Adipocyte (in vitro differentiated cells): ENCODE data around the gene UQCC5.

Experiments
- DNase-seq: peaks from one replicate; pipeline ENCODE4 v3.0.0-alpha.2; 2015; ENCODE audit warnings: low read depth
- H3K27me3 ChIP-seq: replicated peaks from 2 replicates; pipeline ENCODE4 v1.7.0; 2013; ENCODE audit warnings: mild to moderate bottlenecking, low read length, moderate library complexity; ENCODE audit not compliant: control insufficient read depth, insufficient read depth
- H3K36me3 ChIP-seq: 2 replicates; pipeline ENCODE4 v1.7.0; 2013; ENCODE audit warnings: low read length, mild to moderate bottlenecking, moderate library complexity; ENCODE audit not compliant: control insufficient read depth, insufficient read depth, severe bottlenecking
- H3K4me1 ChIP-seq: 2 replicates; pipeline ENCODE4 v1.7.0; 2013; ENCODE audit warnings: mild to moderate bottlenecking, low read length, moderate library complexity; ENCODE audit not compliant: control insufficient read depth, insufficient read depth
- H3K4me3 ChIP-seq: 2 replicates; pipeline ENCODE4 v1.7.0; 2013; ENCODE audit warnings: mild to moderate bottlenecking, low read length, moderate library complexity
- H3K9ac ChIP-seq: 2 replicates; pipeline ENCODE4 v1.7.0; 2013; ENCODE audit warnings: mild to moderate bottlenecking, low read length, moderate library complexity
- H3K9me3 ChIP-seq: 2 replicates; pipeline ENCODE4 v1.7.0; 2013; ENCODE audit warnings: mild to moderate bottlenecking, low read length, moderate library complexity; ENCODE audit not compliant: control insufficient read depth

UQCC5 gene

DNA sequence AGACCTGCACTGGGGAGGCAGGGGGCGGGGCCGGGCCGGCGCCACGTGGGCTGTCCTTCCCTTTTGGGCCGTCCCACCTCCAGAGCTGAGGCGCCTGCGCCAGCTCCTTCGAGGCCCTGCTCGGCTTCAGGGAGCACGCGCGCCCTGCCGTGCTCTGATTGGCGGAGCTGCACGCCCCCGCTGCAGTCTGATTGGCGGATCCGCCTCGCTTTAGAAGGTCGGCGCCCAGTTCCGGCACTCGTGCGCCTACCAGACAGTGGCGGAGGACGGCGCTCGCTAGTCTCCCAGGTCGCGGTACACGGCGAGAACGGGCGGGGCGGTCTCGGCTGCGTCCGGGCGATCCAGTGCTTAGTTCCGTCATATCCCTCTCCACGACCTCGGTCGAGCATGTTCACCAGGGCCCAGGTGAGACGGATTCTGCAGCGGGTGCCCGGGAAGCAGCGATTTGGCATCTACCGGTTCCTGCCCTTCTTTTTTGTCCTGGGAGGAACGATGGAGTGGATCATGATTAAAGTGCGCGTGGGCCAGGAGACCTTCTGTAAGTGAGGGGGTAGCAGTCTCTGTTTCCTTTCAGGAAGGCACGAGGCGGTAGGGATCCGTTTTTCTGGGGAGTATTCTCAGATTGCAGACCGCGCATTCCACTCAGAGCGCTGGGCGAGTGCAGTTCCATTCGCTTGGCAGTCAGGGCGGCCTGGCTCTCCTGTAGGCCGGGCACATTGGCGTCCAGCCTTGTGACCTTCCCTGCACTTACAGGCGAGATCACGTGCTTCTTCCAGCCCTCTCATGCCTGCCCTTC lies at the start of gene UQCC5:
UQCC5 (plus strand) TSS at position 237 of the 796 bp plus-strand sequence; CDS start at position 388, 151 bp downstream.
- Histone ChIP-seq H3K4me1 (peaks cover 57% of the 10 kb centered on the region), H3K27me3 (no peaks in the 10 kb centered on the region), H3K4me3 (peak within 1 kb of the TSS; percentile 93), H3K9ac (peak within 1 kb of the TSS; percentile 97), H3K9me3 (no peaks in the 10 kb centered on the region), H3K36me3 (peaks cover 12% of the 10 kb centered on the region)
- DNase-seq = peak; percentile 99

- H3K9ac ChIP-seq = no peak overlapping the region
- H3K9me3 ChIP-seq = no peaks in the 10 kb centered on the region
- H3K4me3 ChIP-seq = no peak overlapping the region
- H3K4me1 ChIP-seq = peaks cover 19% of the 10 kb centered on the region
- no peaks in the 10 kb centered on the region for H3K27me3 ChIP-seq
- no peak for DNase-seq
- peaks cover 71% of the 10 kb centered on the region for H3K36me3 ChIP-seq
These were observed 49.2 kb upstream of the UQCC5 start for GRCh38 chr3:52487050-52487787.

DNA sequence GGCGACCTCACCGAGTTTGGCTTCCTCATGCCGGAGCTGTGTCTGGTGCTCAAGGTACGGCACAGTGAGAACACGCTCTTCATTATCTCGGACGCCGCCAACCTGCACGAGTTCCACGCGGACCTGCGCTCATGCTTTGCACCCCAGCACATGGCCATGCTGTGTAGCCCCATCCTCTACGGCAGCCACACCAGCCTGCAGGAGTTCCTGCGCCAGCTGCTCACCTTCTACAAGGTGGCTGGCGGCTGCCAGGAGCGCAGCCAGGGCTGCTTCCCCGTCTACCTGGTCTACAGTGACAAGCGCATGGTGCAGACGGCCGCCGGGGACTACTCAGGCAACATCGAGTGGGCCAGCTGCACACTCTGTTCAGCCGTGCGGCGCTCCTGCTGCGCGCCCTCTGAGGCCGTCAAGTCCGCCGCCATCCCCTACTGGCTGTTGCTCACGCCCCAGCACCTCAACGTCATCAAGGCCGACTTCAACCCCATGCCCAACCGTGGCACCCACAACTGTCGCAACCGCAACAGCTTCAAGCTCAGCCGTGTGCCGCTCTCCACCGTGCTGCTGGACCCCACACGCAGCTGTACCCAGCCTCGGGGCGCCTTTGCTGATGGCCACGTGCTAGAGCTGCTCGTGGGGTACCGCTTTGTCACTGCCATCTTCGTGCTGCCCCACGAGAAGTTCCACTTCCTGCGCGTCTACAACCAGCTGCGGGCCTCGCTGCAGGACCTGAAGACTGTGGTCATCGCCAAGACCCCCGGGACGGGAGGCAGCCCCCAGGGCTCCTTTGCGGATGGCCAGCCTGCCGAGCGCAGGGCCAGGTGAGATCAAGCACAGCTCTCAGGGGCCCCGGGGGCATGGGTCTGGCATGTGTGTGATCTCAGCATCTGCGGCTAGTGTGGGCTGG lies 48.4 kb upstream of the UQCC5 start:
- H3K4me3 ChIP-seq = no peak overlapping the region
- H3K9me3 ChIP-seq = no peaks in the 10 kb centered on the region
- H3K4me1 ChIP-seq = peaks cover 18% of the 10 kb centered on the region
- no peaks in the 10 kb centered on the region for H3K27me3 ChIP-seq
- H3K9ac ChIP-seq = no peak overlapping the region
- no peak for DNase-seq
- peaks cover 73% of the 10 kb centered on the region for H3K36me3 ChIP-seq

- H3K9ac ChIP-seq = no peak overlapping the region
- peaks cover 11% of the 10 kb centered on the region for H3K4me1 ChIP-seq
- H3K36me3 ChIP-seq = peaks cover 74% of the 10 kb centered on the region
- no peaks in the 10 kb centered on the region for H3K9me3 ChIP-seq
- no peak for DNase-seq
- H3K4me3 ChIP-seq = no peak overlapping the region
- no peaks in the 10 kb centered on the region for H3K27me3 ChIP-seq
These were observed 47.7 kb upstream of the UQCC5 start for GRCh38 chr3:52488746-52489145.

- no peak for DNase-seq
- H3K36me3 ChIP-seq = peaks cover 74% of the 10 kb centered on the region
- H3K9ac ChIP-seq = no peak overlapping the region
- H3K9me3 ChIP-seq = no peaks in the 10 kb centered on the region
- H3K27me3 ChIP-seq = no peaks in the 10 kb centered on the region
- H3K4me1 ChIP-seq = peaks cover 6% of the 10 kb centered on the region
- H3K4me3 ChIP-seq = no peak overlapping the region
These were observed 47.0 kb upstream of the UQCC5 start for GRCh38 chr3:52489453-52489852.

GRCh38 chr3:52490035-52490938 lies 46.1 kb upstream of the UQCC5 start:
- no peaks in the 10 kb centered on the region for H3K27me3 ChIP-seq
- peaks cover 2% of the 10 kb centered on the region for H3K4me1 ChIP-seq
- no peak overlapping the region for H3K9ac ChIP-seq
- no peak overlapping the region for H3K4me3 ChIP-seq
- peaks cover 74% of the 10 kb centered on the region for H3K36me3 ChIP-seq
- no peaks in the 10 kb centered on the region for H3K9me3 ChIP-seq
- no peak for DNase-seq

- Histone ChIP-seq H3K36me3 (peaks cover 70% of the 10 kb centered on the region), H3K27me3 (no peaks in the 10 kb centered on the region), H3K4me1 (peaks cover 9% of the 10 kb centered on the region), H3K9ac (no peak overlapping the region), H3K4me3 (no peak overlapping the region), H3K9me3 (no peaks in the 10 kb centered on the region)
- DNase-seq = no peak
These were observed 45.4 kb upstream of the UQCC5 start for GRCh38 chr3:52490939-52491526.

DNA sequence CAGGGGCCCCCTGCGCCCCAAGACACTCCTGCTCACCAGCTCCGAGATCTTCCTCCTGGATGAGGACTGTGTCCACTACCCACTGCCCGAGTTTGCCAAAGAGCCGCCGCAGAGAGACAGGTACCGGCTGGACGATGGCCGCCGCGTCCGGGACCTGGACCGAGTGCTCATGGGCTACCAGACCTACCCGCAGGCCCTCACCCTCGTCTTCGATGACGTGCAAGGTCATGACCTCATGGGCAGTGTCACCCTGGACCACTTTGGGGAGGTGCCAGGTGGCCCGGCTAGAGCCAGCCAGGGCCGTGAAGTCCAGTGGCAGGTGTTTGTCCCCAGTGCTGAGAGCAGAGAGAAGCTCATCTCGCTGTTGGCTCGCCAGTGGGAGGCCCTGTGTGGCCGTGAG lies 44.3 kb upstream of the UQCC5 start:
- Histone ChIP-seq H3K4me3 (no peak overlapping the region), H3K9me3 (no peaks in the 10 kb centered on the region), H3K9ac (no peak overlapping the region), H3K27me3 (no peaks in the 10 kb centered on the region), H3K36me3 (peaks cover 60% of the 10 kb centered on the region), H3K4me1 (peaks cover 12% of the 10 kb centered on the region)
- no peak for DNase-seq

DNA sequence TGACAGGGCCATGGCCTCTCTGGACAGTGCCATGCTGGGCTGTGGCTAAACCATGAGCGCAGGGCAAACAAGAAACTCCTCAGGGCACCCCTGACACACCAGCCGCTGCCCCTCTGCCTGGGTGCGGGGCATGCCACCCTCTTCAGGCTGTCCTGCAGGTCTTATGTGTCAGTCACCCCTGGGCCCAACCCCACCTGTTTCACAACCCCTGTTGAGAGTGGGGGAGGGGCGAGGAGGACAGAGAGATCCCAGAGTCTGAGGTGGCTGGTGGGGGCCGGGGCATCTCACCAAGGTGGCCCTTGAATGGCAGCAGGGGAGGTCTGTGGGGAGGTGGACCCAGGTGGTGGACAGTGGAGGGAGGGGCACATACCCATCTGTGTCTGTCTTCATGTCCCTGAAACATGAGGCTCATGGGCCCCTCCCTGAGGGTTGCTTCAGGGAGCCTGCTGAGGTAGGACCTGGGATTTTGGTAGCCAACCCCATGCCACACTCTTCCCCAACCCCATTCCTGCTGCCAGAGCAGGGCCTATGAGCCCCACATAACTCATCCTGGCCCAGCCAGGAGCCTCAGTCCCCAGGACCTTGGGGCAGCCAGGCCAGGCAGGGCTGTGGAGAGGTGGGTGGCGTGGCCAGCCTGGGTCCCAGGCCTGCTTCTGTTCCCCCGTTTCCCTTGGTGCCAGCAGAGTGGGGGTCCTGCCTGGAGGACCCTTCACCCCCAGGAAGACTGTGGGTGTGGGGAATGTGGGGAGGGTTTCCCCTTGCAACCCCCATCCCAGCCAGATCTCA lies 43.0 kb upstream of the UQCC5 start:
- Histone ChIP-seq H3K9me3 (no peaks in the 10 kb centered on the region), H3K27me3 (no peaks in the 10 kb centered on the region), H3K9ac (no peak overlapping the region), H3K4me1 (peaks cover 20% of the 10 kb centered on the region), H3K36me3 (peaks cover 46% of the 10 kb centered on the region), H3K4me3 (no peak overlapping the region)
- no peak for DNase-seq
